Liver (tissue), 3 donors: ENCODE measurements around the gene ZFAND3.

Experiments
- CTCF ChIP-seq: fragments of 150-350 bp; IDR thresholded peaks from 2 replicates; pipeline ENCODE4 v1.5.1; 2017; ENCODE audit warnings: improper control_type of control experiment, low read depth, low read length; ENCODE audit not compliant: missing input control
- FOXA1 ChIP-seq: IDR thresholded peaks from 2 replicates; pipeline ENCODE4 v1.6.1; 2016; ENCODE audit warnings: antibody characterized with exemption
- FOXA2 ChIP-seq: IDR thresholded peaks from 2 replicates; pipeline ENCODE4 v1.6.1; 2016; ENCODE audit warnings: antibody characterized with exemption
- GABPA ChIP-seq, 2 donors: IDR thresholded peaks in 1 of 2; conservative IDR thresholded peaks in 1 of 2; 2 replicates each; pipeline ENCODE4 v1.6.1; 2016; ENCODE audit warnings: antibody characterized with exemption in 2 of 2, mild to moderate bottlenecking in 1 of 2, moderate library complexity in 1 of 2
- HNF4G ChIP-seq: IDR thresholded peaks from 2 replicates; pipeline ENCODE4 v1.6.1; 2016; ENCODE audit warnings: antibody characterized with exemption
- JUND ChIP-seq, 2 donors: IDR thresholded peaks; 2 replicates each; pipeline ENCODE4 v1.6.1; 2016; ENCODE audit warnings: antibody characterized with exemption in 2 of 2
- MAX ChIP-seq: IDR thresholded peaks from 2 replicates; pipeline ENCODE4 v1.6.1; 2016; ENCODE audit warnings: antibody characterized with exemption
- RAD21 ChIP-seq, 2 donors: IDR thresholded peaks; 2 replicates each; pipeline ENCODE4 v1.6.1; 2016; ENCODE audit warnings: antibody characterized with exemption in 2 of 2, mild to moderate bottlenecking in 2 of 2
- REST ChIP-seq: IDR thresholded peaks from 2 replicates; pipeline ENCODE4 v1.6.1; 2016; ENCODE audit warnings: antibody characterized with exemption, mild to moderate bottlenecking
- RXRA ChIP-seq, 2 donors: IDR thresholded peaks; 2 replicates each; pipeline ENCODE4 v1.6.1; 2017 to 2018; ENCODE audit warnings: antibody characterized with exemption in 2 of 2, mild to moderate bottlenecking in 1 of 2
- SP1 ChIP-seq: IDR thresholded peaks from 2 replicates; pipeline ENCODE4 v1.6.1; 2018; ENCODE audit warnings: antibody characterized with exemption, mild to moderate bottlenecking
- TAF1 ChIP-seq: conservative IDR thresholded peaks from 2 replicates; pipeline ENCODE4 v1.6.1; 2016; ENCODE audit warnings: antibody characterized with exemption, mild to moderate bottlenecking
- YY1 ChIP-seq: IDR thresholded peaks from 2 replicates; pipeline ENCODE4 v1.6.1; 2016; ENCODE audit warnings: antibody characterized with exemption, mild to moderate bottlenecking
- ZBTB33 ChIP-seq: IDR thresholded peaks from 2 replicates; pipeline ENCODE4 v1.6.1; 2016; ENCODE audit warnings: antibody characterized with exemption
- donor health status: healthy.
- donor health status: healthy.

GRCh38 chr6:37858363-37858762, 38.8 kb downstream of the ZFAND3 start:
- TF ChIP-seq TAF1 (no peak), JUND (IDR thresholded peaks at IDR 0.05) (no peak), ZBTB33 (no peak), CTCF (no peak), FOXA2 (no peak), GABPA (IDR thresholded peaks at IDR 0.05 in 1 of 2, conservative IDR thresholded peaks at IDR 0.05 in 1 of 2) (no peak), YY1 (no peak), RAD21 (IDR thresholded peaks at IDR 0.05) (no peak), HNF4G (no peak), REST (no peak), SP1 (no peak), MAX (no peak), RXRA (IDR thresholded peaks at IDR 0.05) (no peak), FOXA1 (no peak)
